Uterus (tissue), 4 donors: ENCODE data around the gene GPR42. TPM values are rescaled to one million over a fixed set of nuclear protein-coding genes. Genes with fewer than 3 reads are reported as not detected.

Experiments used
- DNase-seq, 2 donors: peaks; one replicate each; pipeline ENCODE4 v3.0.0-alpha.2; 2019 to 2020
- H3K27ac ChIP-seq, 2 donors: fragments of 200-600 bp; sonication (generic); 1 replicate in 1 of 2; 2 replicates in 1 of 2; pipeline ENCODE4 v1.5.1; 2016 to 2018
- H3K27me3 ChIP-seq, 2 donors: fragments of 200-600 bp; sonication (generic); one replicate each; pipeline ENCODE4 v1.5.1; 2018 to 2019; ENCODE audit warnings: control low read depth in 1 of 2
- H3K36me3 ChIP-seq, 2 donors: fragments of 200-600 bp; sonication (generic); one replicate each; pipeline ENCODE4 v1.5.1; 2019; ENCODE audit warnings: control low read depth in 1 of 2
- H3K4me1 ChIP-seq, 2 donors: fragments of 200-600 bp; sonication (generic); one replicate each; pipeline ENCODE4 v1.5.1; 2018 to 2019; ENCODE audit warnings: control low read depth in 1 of 2
- H3K4me3 ChIP-seq, 2 donors: fragments of 200-600 bp; sonication (generic); 1 replicate in 1 of 2; 2 replicates in 1 of 2; pipeline ENCODE4 v1.5.1; 2018 to 2019; ENCODE audit warnings: mild to moderate bottlenecking in 1 of 2
- H3K9me3 ChIP-seq, 2 donors: fragments of 200-600 bp; sonication (generic); one replicate each; pipeline ENCODE4 v1.5.1; 2019; ENCODE audit warnings: control low read depth in 1 of 2
- CTCF ChIP-seq, 4 experiments: fragments of 200-600 bp in 2 of 4; fragments of 450-650 bp in 2 of 4; sonication (generic) in 2 of 4; IDR thresholded peaks; one replicate each; pipeline ENCODE4 v1.5.1; 2016 to 2019; ENCODE audit warnings: antibody characterized with exemption in 4 of 4, mild to moderate bottlenecking in 2 of 4, moderate library complexity in 1 of 4
- POLR2A ChIP-seq, 2 donors: fragments of 450-650 bp; IDR thresholded peaks; one replicate each; pipeline ENCODE4 v1.6.1; 2016; ENCODE audit warnings: antibody characterized with exemption in 2 of 2, mild to moderate bottlenecking in 1 of 2, moderate library complexity in 1 of 2
- intact Hi-C: fragments of 100-400 bp; cut with DNase I; formaldehyde crosslinking; loops from one replicate; pipeline ENCODE4 v1.15.1; 2023; ENCODE audit warnings: low total_unique reads
- total RNA-seq, 4 donors: library from RNA; depleted of rRNA in 3 of 4; stranded (reverse); fragments of >200 nt in 3 of 4; gene quantifications; one replicate each; pipeline versions ENCODE4 v1.1.0 to v1.2.4, GENCODE V29; 2014 to 2023
- donor health status: DM: yes; HTN: yes; CAD: no.

Gene GPR42
- total RNA-seq, 4 donors from 2014 or later: not detected

- intact Hi-C loops: no loop called here
- H3K4me1 ChIP-seq: no peaks in the 10 kb centered on the region
- H3K27me3 ChIP-seq: no peaks in the 10 kb centered on the region
- no peak for DNase-seq
- H3K27ac ChIP-seq: no peak overlapping the region
- H3K4me3 ChIP-seq: no peak overlapping the region
- no peaks in the 10 kb centered on the region for H3K36me3 ChIP-seq
- no peak for TF ChIP-seq CTCF (IDR thresholded peaks at IDR 0.05)
- TF ChIP-seq POLR2A (IDR thresholded peaks at IDR 0.05): no peak
- no peaks in the 10 kb centered on the region for H3K9me3 ChIP-seq
These were observed 38.3 kb downstream of the GPR42 start for GRCh38 chr19:35409191-35409590.

DNA sequence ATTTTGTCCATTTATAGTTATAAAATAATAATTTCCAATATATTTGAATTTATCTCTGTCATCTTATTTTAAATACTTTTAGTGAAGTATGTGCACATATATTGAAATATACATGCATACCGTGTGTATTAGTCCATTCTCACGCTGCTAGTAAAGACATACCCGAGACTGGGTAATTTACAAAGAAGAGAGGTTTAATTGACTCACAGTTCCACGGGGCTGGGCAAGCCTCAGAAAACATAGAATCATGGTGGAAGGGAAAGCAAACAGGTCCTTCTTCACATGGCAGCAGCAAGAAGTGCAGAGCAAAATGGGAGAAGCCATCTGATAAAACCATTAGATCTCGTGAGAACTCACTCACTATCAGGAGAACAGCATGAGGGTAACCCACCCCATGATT lies 39.6 kb downstream of the GPR42 start:
- H3K27me3 ChIP-seq: no peaks in the 10 kb centered on the region
- no peak for DNase-seq

DNA sequence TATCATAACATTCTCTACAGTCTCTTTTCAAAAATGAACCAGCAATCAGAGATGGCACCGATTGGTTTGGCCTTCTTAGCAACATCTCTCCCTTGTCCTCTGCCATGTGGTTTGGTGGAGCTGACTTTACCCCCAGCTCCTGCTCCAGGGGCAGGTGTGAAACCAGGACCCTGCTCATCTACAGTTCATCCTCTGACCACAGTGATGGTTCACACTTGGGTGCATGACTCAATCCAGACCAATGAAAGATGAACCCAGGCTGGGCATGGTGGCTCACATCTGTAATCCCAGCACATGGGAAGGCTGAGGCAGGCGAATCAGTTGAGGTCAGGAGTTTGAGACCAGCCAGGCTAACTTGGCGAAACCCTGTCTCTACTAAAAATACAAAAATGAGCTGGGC lies 43.6 kb downstream of the GPR42 start:
- no peak overlapping the region for H3K27ac ChIP-seq
- no peak for DNase-seq

More for the DNA sequence above, 39.6 kb downstream of the GPR42 start:
- H3K4me1 ChIP-seq: no peaks in the 10 kb centered on the region
- no peaks in the 10 kb centered on the region for H3K36me3 ChIP-seq
- H3K4me3 ChIP-seq: no peak overlapping the region
- H3K27ac ChIP-seq: no peak overlapping the region
- TF ChIP-seq CTCF (IDR thresholded peaks at IDR 0.05) (no peak), POLR2A (IDR thresholded peaks at IDR 0.05) (no peak)
- intact Hi-C loops: no loop called here
- no peaks in the 10 kb centered on the region for H3K9me3 ChIP-seq

GRCh38 chr19:35416331-35416730 lies 45.5 kb downstream of the GPR42 start:
- no peaks in the 10 kb centered on the region for H3K36me3 ChIP-seq
- no peak overlapping the region for H3K4me3 ChIP-seq
- H3K27ac ChIP-seq: no peak overlapping the region
- intact Hi-C loops: no loop called here
- no peaks in the 10 kb centered on the region for H3K4me1 ChIP-seq
- DNase-seq: no peak
- no peaks in the 10 kb centered on the region for H3K27me3 ChIP-seq
- no peak for TF ChIP-seq CTCF (IDR thresholded peaks at IDR 0.05)
- TF ChIP-seq POLR2A (IDR thresholded peaks at IDR 0.05): no peak
- no peaks in the 10 kb centered on the region for H3K9me3 ChIP-seq

More for the DNA sequence above, 43.6 kb downstream of the GPR42 start:
- Histone ChIP-seq H3K4me1 (no peaks in the 10 kb centered on the region), H3K4me3 (no peak overlapping the region), H3K9me3 (no peaks in the 10 kb centered on the region), H3K27me3 (no peaks in the 10 kb centered on the region), H3K36me3 (no peaks in the 10 kb centered on the region)
- TF ChIP-seq CTCF (IDR thresholded peaks at IDR 0.05) (no peak), POLR2A (IDR thresholded peaks at IDR 0.05) (no peak)
- intact Hi-C loops: no loop called here

GRCh38 chr19:35417278-35417677 lies 46.4 kb downstream of the GPR42 start:
- H3K27ac ChIP-seq: no peak overlapping the region
- TF ChIP-seq CTCF (IDR thresholded peaks at IDR 0.05): no peak
- TF ChIP-seq POLR2A (IDR thresholded peaks at IDR 0.05): no peak
- H3K27me3 ChIP-seq: no peaks in the 10 kb centered on the region
- H3K9me3 ChIP-seq: no peaks in the 10 kb centered on the region
- no peaks in the 10 kb centered on the region for H3K36me3 ChIP-seq
- no peak overlapping the region for H3K4me3 ChIP-seq
- no peaks in the 10 kb centered on the region for H3K4me1 ChIP-seq
- DNase-seq: no peak
- intact Hi-C loops: no loop called here
